HepG2 (cell line): Measurements from ENCODE around the gene ASCC2. TPM values are rescaled to one million over a fixed set of nuclear protein-coding genes. Genes with fewer than 3 reads are reported as not detected.

Source experiments
- ATAC-seq: fragments of 200-7000 bp; cut with Tn5 transposase; 3 replicates; pipeline ENCODE4 v1.9.1; 2020; ENCODE audit warnings: mild to moderate bottlenecking, moderate library complexity
- BruUV-seq: library from RNA; stranded (reverse); fragments of 400-500 nt; replicated peaks from 2 replicates; lab custom pipeline; 2021; lab: Mats Ljungman, UMichigan
- CTCF ChIA-PET: fragments of 300-600 bp; formaldehyde crosslinking; extraction: SDS; loops from one replicate; lab custom pipeline; 2021; ENCODE audit warnings: low total read pairs, inconsistent platforms, low intra/inter-chr PET ratio; lab: Yijun Ruan, JAX
- POLR2A ChIA-PET: fragments of 350-600 bp; sonication (Branson Sonifier 250); formaldehyde crosslinking; loops from one replicate; lab custom pipeline; 2020; ENCODE audit warnings: antibody characterized with exemption, inconsistent platforms; lab: Yijun Ruan, JAX
- DNase-seq: peaks from one replicate; pipeline ENCODE4 v3.0.0-alpha.2; 2015; ENCODE audit warnings: low spot score
- FAIRE-seq: peaks from 3 replicates; lab custom pipeline; 2011; peaks lifted over from hg19 to GRCh38; lab: Jason Lieb, UNC
- H2AFZ ChIP-seq: one replicate; pipeline ENCODE4 v1.6.1; 2011; ENCODE audit warnings: low read length, inconsistent platforms
- H3K27ac ChIP-seq: fragments of 300-600 bp; 3 replicates; pipeline ENCODE4 v1.8.0; 2011; ENCODE audit warnings: mixed run types, mild to moderate bottlenecking, mixed read lengths, low read length, inconsistent platforms; ENCODE audit not compliant: insufficient read depth; ENCODE audit errors: extremely low read length
- H3K27me3 ChIP-seq, 2 experiments: fragments of 200-600 bp in 1 of 2; 2 replicates in 1 of 2; 3 replicates in 1 of 2; pipeline versions ENCODE4 v1.6.0 to v1.8.0; 2011; ENCODE audit warnings: low read length in 2 of 2, mild to moderate bottlenecking in 2 of 2, moderate library complexity in 2 of 2, inconsistent platforms in 1 of 2; ENCODE audit not compliant: insufficient read depth in 2 of 2, control insufficient read depth in 1 of 2
- H3K36me3 ChIP-seq, 2 experiments: fragments of 200-600 bp in 1 of 2; replicated peaks in 1 of 2; 2 replicates in 1 of 2; 3 replicates in 1 of 2; pipeline versions ENCODE4 v1.5.1 to v1.8.0; 2011; ENCODE audit warnings: low read length in 2 of 2, inconsistent platforms in 1 of 2; ENCODE audit not compliant: insufficient read depth in 2 of 2, control insufficient read depth in 1 of 2
- H3K4me1 ChIP-seq: 2 replicates; pipeline ENCODE4 v1.5.1; 2012; ENCODE audit warnings: low read length, inconsistent platforms; ENCODE audit not compliant: insufficient read depth
- H3K4me2 ChIP-seq: 2 replicates; pipeline ENCODE4 v1.6.0; 2011; ENCODE audit warnings: low read depth, low read length, inconsistent platforms
- H3K4me3 ChIP-seq, 3 experiments: fragments of 200-600 bp in 1 of 3; sonication (generic), shearing (Covaris generic) in 1 of 3; replicated peaks in 1 of 3; 2 replicates each; pipeline ENCODE4 v1.5.1; 2011 to 2016; ENCODE audit warnings: low read length in 3 of 3, inconsistent platforms in 2 of 3, low read depth in 2 of 3, mild to moderate bottlenecking in 2 of 3, control low read depth in 1 of 3, mixed read lengths in 1 of 3; ENCODE audit not compliant: insufficient read depth in 1 of 3
- H3K79me2 ChIP-seq: one replicate; pipeline ENCODE4 v1.6.1; 2011; ENCODE audit warnings: low read length, inconsistent platforms; ENCODE audit not compliant: insufficient read depth
- H3K9ac ChIP-seq: 2 replicates; pipeline ENCODE4 v1.6.0; 2011; ENCODE audit warnings: mild to moderate bottlenecking, low read depth, low read length, inconsistent platforms; ENCODE audit not compliant: insufficient read depth
- H3K9me3 ChIP-seq: 2 replicates; pipeline ENCODE4 v1.5.1; 2012; ENCODE audit warnings: mild to moderate bottlenecking, low read length
- H4K20me1 ChIP-seq: 2 replicates; pipeline ENCODE4 v1.6.0; 2011; ENCODE audit warnings: inconsistent platforms, mild to moderate bottlenecking, low read length, moderate library complexity; ENCODE audit not compliant: insufficient read depth
- AHR ChIP-seq: IDR thresholded peaks from 2 replicates; pipeline ENCODE4 v1.6.1; 2018; ENCODE audit warnings: missing genetic modification reagents, missing compliant biosample characterization
- ISX ChIP-seq: sonication (generic); formaldehyde crosslinking; conservative IDR thresholded peaks from 2 replicates; pipeline ENCODE4 v1.5.0; 2020; ENCODE audit warnings: missing genetic modification reagents
- KDM4B ChIP-seq: sonication (generic); formaldehyde crosslinking; IDR thresholded peaks from 2 replicates; pipeline ENCODE4 v1.4.0; 2020; ENCODE audit warnings: missing genetic modification reagents
- MBD4 ChIP-seq: IDR thresholded peaks from 2 replicates; pipeline ENCODE4 v1.6.1; 2012; ENCODE audit warnings: low read length, inconsistent platforms, borderline replicate concordance
- MEIS2 ChIP-seq: sonication (generic); formaldehyde crosslinking; IDR thresholded peaks from 2 replicates; pipeline ENCODE4 v1.9.0; 2021; ENCODE audit warnings: mild to moderate bottlenecking, missing genetic modification reagents
- NBN ChIP-seq: fragments of 450-650 bp; conservative IDR thresholded peaks from 2 replicates; pipeline ENCODE4 v1.6.1; 2017
- NR2C2 ChIP-seq: sonication (generic); formaldehyde crosslinking; IDR thresholded peaks from 2 replicates; pipeline ENCODE4 v1.4.0; 2020; ENCODE audit warnings: missing genetic modification reagents, mild to moderate bottlenecking, moderate library complexity, borderline replicate concordance
- NR2F6 ChIP-seq, 2 experiments: IDR thresholded peaks; 2 replicates each; pipeline ENCODE4 v1.6.1; 2016; ENCODE audit warnings: antibody characterized with exemption in 1 of 2, mild to moderate bottlenecking in 1 of 2
- POGZ ChIP-seq: sonication (generic); formaldehyde crosslinking; IDR thresholded peaks from 2 replicates; pipeline ENCODE4 v1.4.0; 2020; ENCODE audit warnings: mild to moderate bottlenecking, missing genetic modification reagents
- POLR2AphosphoS2 ChIP-seq: IDR thresholded peaks from 2 replicates; pipeline ENCODE4 v1.6.1; 2011; ENCODE audit warnings: low read depth, low read length, improper control_type of control experiment
- PTBP1 ChIP-seq: fragments of 200-400 bp; formaldehyde crosslinking; IDR thresholded peaks from 2 replicates; pipeline ENCODE4 v1.6.1; 2018; ENCODE audit warnings: low read length, low read depth; ENCODE audit not compliant: poor library complexity, severe bottlenecking
- SETDB1 ChIP-seq: sonication (generic); formaldehyde crosslinking; IDR thresholded peaks from 2 replicates; pipeline ENCODE4 v1.5.1; 2020; ENCODE audit warnings: missing genetic modification reagents, mild to moderate bottlenecking, borderline replicate concordance
- ZNF431 ChIP-seq: sonication (generic); formaldehyde crosslinking; IDR thresholded peaks from 2 replicates; pipeline ENCODE4 v1.9.0; 2022; ENCODE audit warnings: missing genetic modification reagents, low read depth, mild to moderate bottlenecking, borderline replicate concordance
- ZNF678 ChIP-seq: sonication (generic); formaldehyde crosslinking; IDR thresholded peaks from 2 replicates; pipeline ENCODE4 v1.4.0; 2020; ENCODE audit warnings: mild to moderate bottlenecking, missing genetic modification reagents
- ZNF761 ChIP-seq: sonication (generic); formaldehyde crosslinking; conservative IDR thresholded peaks from 2 replicates; pipeline ENCODE4 v1.4.0; 2020; ENCODE audit warnings: mild to moderate bottlenecking, missing genetic modification reagents
- ZNF792 ChIP-seq: IDR thresholded peaks from 2 replicates; pipeline ENCODE4 v1.6.1; 2016
- WGBS: methylation state at CpG from one replicate; pipeline ENCODE4 v1.1.6; 2017; ENCODE audit warnings: low lambda C conversion rate; 5-methylcytosine and 5-hydroxymethylcytosine counted together
- in situ Hi-C: cut with HindIII; loops from 2 replicates; pipeline ENCODE4 v1.10.0; 2017; ENCODE audit warnings: low pct_unique_long_range_greater_than_20kb; ENCODE audit not compliant: extremely low pct_ligation_motif_present
- intact Hi-C: fragments of 100-400 bp; cut with micrococcal nuclease; formaldehyde crosslinking; loops from one replicate; pipeline ENCODE4 v1.10.0; 2022; ENCODE audit not compliant: unreplicated experiment
- polyA plus RNA-seq, 8 experiments: library from polyadenylated mRNA; depleted of rRNA in 3 of 8; stranded (reverse) in 7 of 8; unstranded in 1 of 8; fragments of >200 nt; fragmentation: Illumina TruSeq in 4 of 8; extraction: Trizol in 4 of 8; gene quantifications; 2 replicates each; pipeline versions ENCODE4 v1.2.1 to v1.2.3, GENCODE V29; 2011 to 2016; ENCODE audit warnings: low read depth in 4 of 8, missing spikeins in 1 of 8, mixed read lengths in 1 of 8; ENCODE audit not compliant: insufficient read depth in 1 of 8
- total RNA-seq, 5 experiments: library from RNA; depleted of rRNA; stranded (reverse); fragments of >200 nt; fragmentation: Illumina TruSeq; extraction: Trizol; gene quantifications; 2 replicates each; pipeline ENCODE4 v1.2.3, GENCODE V29; 2016; ENCODE audit warnings: low read depth in 1 of 5
- TF ChIP-seq, protein P1 (sequence below), 2 experiments: sonication (generic) in 1 of 2; formaldehyde crosslinking in 1 of 2; IDR thresholded peaks; 2 replicates each; pipeline versions ENCODE4 v1.4.0 to v1.6.1; 2018 to 2020; ENCODE audit warnings: missing genetic modification reagents in 2 of 2, borderline replicate concordance in 1 of 2, low read depth in 1 of 2, mild to moderate bottlenecking in 1 of 2, missing biosample characterization in 1 of 2
- TF ChIP-seq, protein P2 (sequence below): sonication (generic); formaldehyde crosslinking; IDR thresholded peaks from 2 replicates; pipeline ENCODE4 v1.4.0; 2020; ENCODE audit warnings: missing genetic modification reagents
- TF ChIP-seq, protein P3 (sequence below): sonication (generic); formaldehyde crosslinking; IDR thresholded peaks from 2 replicates; pipeline ENCODE4 v1.8.0; 2023; ENCODE audit warnings: mild to moderate bottlenecking, missing genetic modification reagents
- TF ChIP-seq, protein P4 (sequence below): sonication (generic); formaldehyde crosslinking; IDR thresholded peaks from 2 replicates; pipeline ENCODE4 v1.9.0; 2021; ENCODE audit warnings: missing genetic modification reagents, mild to moderate bottlenecking, borderline replicate concordance

ASCC2 gene
- total and polyA plus RNA-seq, 2 of the 13 experiments (the other 11 are each of a cell fraction or from before 2014, with no cell fraction given): 26.2 to 26.3 TPM

DNA sequence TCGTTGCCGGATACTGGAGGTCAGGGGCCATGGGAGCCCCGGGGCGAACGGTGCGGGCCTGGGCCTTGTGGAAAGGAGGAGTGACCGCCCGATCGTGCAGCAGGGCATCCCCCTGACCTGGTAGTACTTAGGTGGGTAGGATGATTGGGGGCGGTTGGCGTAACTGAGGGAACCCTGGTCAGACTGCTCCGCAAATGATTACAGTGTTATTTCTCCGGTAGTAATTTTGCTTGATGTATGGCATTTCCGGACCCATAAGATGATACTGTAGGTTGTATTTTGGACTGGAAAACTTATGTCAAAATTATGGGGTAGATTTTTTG is 45.7 kb upstream of the ASCC2 start:
- FAIRE-seq (no peak), DNase-seq (no peak), ATAC-seq (peak; percentile 51)
- Histone ChIP-seq H3K27me3 (0 out of 5 replicates have a peak, but pooled peaks cover 0 to 1% of the 10 kb centered on the region in 2 experiments), H3K9ac (peak overlapping the region; percentile 97), H3K9me3 (no peaks in the 10 kb centered on the region), H2AFZ (no peak overlapping the region), H3K27ac (peak overlapping the region; percentile 95), H3K4me1 (peaks cover 39% of the 10 kb centered on the region), H4K20me1 (peaks cover 10% of the 10 kb centered on the region), H3K79me2 (peaks cover 49% of the 10 kb centered on the region), H3K4me2 (peak overlapping the region; percentile 72), H3K36me3 (no peaks in the 10 kb centered on the region), H3K4me3 (peak overlapping the region; percentile 73 to 95 (median 79))
- intact Hi-C loops (loop anchor here (2.0 to 10.0 kb wide), 2 partner anchors 111 to 117 kb away; partner anchors contain the start of genes UQCR10 and ZMAT5), in situ Hi-C loops (no loop called here)
- BruUV-seq: no TSS peak
- ChIA-PET POLR2A (interaction anchor here (0.6 to 2.5 kb wide), 12 partner anchors 11 to 121 kb away, joined by 3 to 19 read pairs (median 4); partner anchors contain the start of gene ASCC2), CTCF (interaction anchor here (1.1 to 1.3 kb wide), 2 partner anchors 122 to 258 kb away, joined by 3 to 5 read pairs; no protein-coding TSS in a partner anchor)
- whole genome bisulfite sequencing: 0% methylated on average over 7 of the region's 14 CpGs
- peak; percentile 8; the same call in 1 of the 2 replicates for TF ChIP-seq ZNF678
- TF ChIP-seq POGZ (CRISPR knock-in tag): no peak
- peak; percentile 57; the same call in 1 of the 2 replicates for TF ChIP-seq NR2C2 (CRISPR knock-in tag)
- TF ChIP-seq, protein P1, sequence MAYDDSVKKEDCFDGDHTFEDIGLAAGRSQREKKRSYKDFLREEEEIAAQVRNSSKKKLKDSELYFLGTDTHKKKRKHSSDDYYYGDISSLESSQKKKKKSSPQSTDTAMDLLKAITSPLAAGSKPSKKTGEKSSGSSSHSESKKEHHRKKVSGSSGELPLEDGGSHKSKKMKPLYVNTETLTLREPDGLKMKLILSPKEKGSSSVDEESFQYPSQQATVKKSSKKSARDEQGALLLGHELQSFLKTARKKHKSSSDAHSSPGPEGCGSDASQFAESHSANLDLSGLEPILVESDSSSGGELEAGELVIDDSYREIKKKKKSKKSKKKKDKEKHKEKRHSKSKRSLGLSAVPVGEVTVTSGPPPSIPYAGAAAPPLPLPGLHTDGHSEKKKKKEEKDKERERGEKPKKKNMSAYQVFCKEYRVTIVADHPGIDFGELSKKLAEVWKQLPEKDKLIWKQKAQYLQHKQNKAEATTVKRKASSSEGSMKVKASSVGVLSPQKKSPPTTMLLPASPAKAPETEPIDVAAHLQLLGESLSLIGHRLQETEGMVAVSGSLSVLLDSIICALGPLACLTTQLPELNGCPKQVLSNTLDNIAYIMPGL (CRISPR knock-in tag; IDR thresholded peaks at IDR 0.05; ENCODE audit: borderline replicate concordance in 1 of 2, low read depth in 1 of 2): 0 out of 4 replicates have a peak, but pooled peaks of 1 of the 2 experiments have one; percentile 28
- no peak for TF ChIP-seq NBN
- TF ChIP-seq, protein P2, sequence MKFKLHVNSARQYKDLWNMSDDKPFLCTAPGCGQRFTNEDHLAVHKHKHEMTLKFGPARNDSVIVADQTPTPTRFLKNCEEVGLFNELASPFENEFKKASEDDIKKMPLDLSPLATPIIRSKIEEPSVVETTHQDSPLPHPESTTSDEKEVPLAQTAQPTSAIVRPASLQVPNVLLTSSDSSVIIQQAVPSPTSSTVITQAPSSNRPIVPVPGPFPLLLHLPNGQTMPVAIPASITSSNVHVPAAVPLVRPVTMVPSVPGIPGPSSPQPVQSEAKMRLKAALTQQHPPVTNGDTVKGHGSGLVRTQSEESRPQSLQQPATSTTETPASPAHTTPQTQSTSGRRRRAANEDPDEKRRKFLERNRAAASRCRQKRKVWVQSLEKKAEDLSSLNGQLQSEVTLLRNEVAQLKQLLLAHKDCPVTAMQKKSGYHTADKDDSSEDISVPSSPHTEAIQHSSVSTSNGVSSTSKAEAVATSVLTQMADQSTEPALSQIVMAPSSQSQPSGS (CRISPR knock-in tag): no peak
- TF ChIP-seq AHR (CRISPR knock-in tag): no peak
- TF ChIP-seq ZNF431: no peak
- TF ChIP-seq ISX (CRISPR knock-in tag): 0 out of 2 replicates have a peak, but pooled peaks have one; percentile 1
- no peak for TF ChIP-seq KDM4B
- TF ChIP-seq SETDB1 (CRISPR knock-in tag): no peak
- TF ChIP-seq PTBP1: no peak
- 0 out of 2 replicates have a peak, but pooled peaks have one; percentile 2 for TF ChIP-seq MEIS2 (CRISPR knock-in tag)
- TF ChIP-seq, protein P3, sequence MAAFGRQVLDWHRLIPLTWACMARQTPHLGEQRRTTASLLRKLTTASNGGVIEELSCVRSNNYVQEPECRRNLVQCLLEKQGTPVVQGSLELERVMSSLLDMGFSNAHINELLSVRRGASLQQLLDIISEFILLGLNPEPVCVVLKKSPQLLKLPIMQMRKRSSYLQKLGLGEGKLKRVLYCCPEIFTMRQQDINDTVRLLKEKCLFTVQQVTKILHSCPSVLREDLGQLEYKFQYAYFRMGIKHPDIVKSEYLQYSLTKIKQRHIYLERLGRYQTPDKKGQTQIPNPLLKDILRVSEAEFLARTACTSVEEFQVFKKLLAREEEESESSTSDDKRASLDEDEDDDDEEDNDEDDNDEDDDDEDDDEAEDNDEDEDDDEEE (CRISPR knock-in tag): no peak
- TF ChIP-seq POLR2AphosphoS2: no peak
- TF ChIP-seq, protein P4, sequence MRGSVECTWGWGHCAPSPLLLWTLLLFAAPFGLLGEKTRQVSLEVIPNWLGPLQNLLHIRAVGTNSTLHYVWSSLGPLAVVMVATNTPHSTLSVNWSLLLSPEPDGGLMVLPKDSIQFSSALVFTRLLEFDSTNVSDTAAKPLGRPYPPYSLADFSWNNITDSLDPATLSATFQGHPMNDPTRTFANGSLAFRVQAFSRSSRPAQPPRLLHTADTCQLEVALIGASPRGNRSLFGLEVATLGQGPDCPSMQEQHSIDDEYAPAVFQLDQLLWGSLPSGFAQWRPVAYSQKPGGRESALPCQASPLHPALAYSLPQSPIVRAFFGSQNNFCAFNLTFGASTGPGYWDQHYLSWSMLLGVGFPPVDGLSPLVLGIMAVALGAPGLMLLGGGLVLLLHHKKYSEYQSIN: no peak
- TF ChIP-seq ZNF761 (CRISPR knock-in tag): no peak
- TF ChIP-seq NR2F6 (IDR thresholded peaks at IDR 0.05): peak; percentile 48; the same call in 1 of the 2 replicates
- no peak for TF ChIP-seq NR2F6 (CRISPR knock-in tag; IDR thresholded peaks at IDR 0.05)
- TF ChIP-seq MBD4: no peak
- TF ChIP-seq ZNF792 (CRISPR knock-in tag): no peak; the same call in 1 of the 2 replicates
